NCI-H146 treated with DMSO at 0.1 percent for 48 hours (cell line): ENCODE measurements around the gene UBASH3A.
"Not testable (repeated sequence)": the region's sequence is repeated elsewhere in the genome, so short reads cannot be mapped to it uniquely, and the experiment has no call there.

ENCODE experiments used
- DNase-seq: peaks from one replicate; lab custom pipeline; 2025; ENCODE audit not compliant: unreplicated experiment; lab: John Stamatoyannopoulos, UW

UBASH3A gene

GRCh38 chr21:42465008-42465802 is 61.5 kb downstream of the UBASH3A start:
- DNase-seq: no peak

- no peak for DNase-seq
Measured at GRCh38 chr21:42465803-42466127, 62.1 kb downstream of the UBASH3A start.

GRCh38 chr21:42466700-42467099 is 63.0 kb downstream of the UBASH3A start:
- DNase-seq: no peak

- no peak for DNase-seq
Measured at GRCh38 chr21:42467140-42467983, 63.7 kb downstream of the UBASH3A start.

GRCh38 chr21:42468491-42469131 is 64.9 kb downstream of the UBASH3A start:
- DNase-seq: no peak

GRCh38 chr21:42469272-42469671 is 65.6 kb downstream of the UBASH3A start:
- DNase-seq: no peak

- DNase-seq: not testable (repeated sequence)
Measured at GRCh38 chr21:42469726-42470125, 66.0 kb downstream of the UBASH3A start.

- DNase-seq: no peak
Measured at GRCh38 chr21:42471206-42471605, 67.5 kb downstream of the UBASH3A start.

GRCh38 chr21:42471716-42472330 is 68.1 kb downstream of the UBASH3A start:
- DNase-seq: no peak

- no peak for DNase-seq
Measured at GRCh38 chr21:42472521-42472920, 68.8 kb downstream of the UBASH3A start.

GRCh38 chr21:42473498-42474042 is 69.9 kb downstream of the UBASH3A start:
- DNase-seq: no peak

GRCh38 chr21:42474043-42474831 is 70.5 kb downstream of the UBASH3A start:
- no peak for DNase-seq

- DNase-seq: no peak
Measured at GRCh38 chr21:42475036-42475435, 71.3 kb downstream of the UBASH3A start.

GRCh38 chr21:42475526-42476387 is 72.1 kb downstream of the UBASH3A start:
- no peak for DNase-seq

GRCh38 chr21:42476388-42477331 is 73.0 kb downstream of the UBASH3A start:
- no peak for DNase-seq

GRCh38 chr21:42478504-42478903 is 74.8 kb downstream of the UBASH3A start:
- DNase-seq: no peak

- no peak for DNase-seq
Measured at GRCh38 chr21:42479582-42479981, 75.9 kb downstream of the UBASH3A start.

- no peak for DNase-seq
Measured at GRCh38 chr21:42480736-42481135, 77.0 kb downstream of the UBASH3A start.
